ENCODE measurements around the gene ARHGAP8.

DNA sequence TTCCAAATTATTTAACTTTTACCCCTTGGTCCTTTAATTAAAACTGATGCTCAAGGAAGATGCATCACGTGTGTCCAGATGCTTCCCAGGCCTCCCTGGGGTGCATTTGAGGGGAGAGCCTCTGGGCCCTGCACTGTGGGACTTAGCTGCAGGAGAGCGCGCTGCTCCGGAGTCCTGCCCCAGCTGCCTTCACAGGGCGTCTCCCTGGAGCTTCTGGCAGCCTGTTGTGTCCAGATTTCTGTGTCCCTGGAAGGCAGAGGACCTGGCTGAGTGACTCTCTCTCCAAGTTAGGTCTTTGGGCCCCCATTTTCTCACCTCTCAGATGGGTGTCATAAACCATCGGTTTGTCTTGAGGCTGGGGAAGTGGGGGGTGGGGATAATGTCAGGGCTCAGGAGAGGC lies 3.0 kb downstream of the ARHGAP8 start:
- TF ChIP-seq CTCF (IDR thresholded peaks at IDR 0.05) (no peak), POLR2A (IDR thresholded peaks at IDR 0.05) (no peak)

Data from body of pancreas (tissue), 4 donors.